ENCODE results near the gene CLCN2.

CLCN2 gene

GRCh38 chr3:184362668-184363546 lies 1.5 kb upstream of the CLCN2 start:
- TF ChIP-seq ZFX (IDR thresholded peaks at IDR 0.05) (peak; percentile 75; the same call in 1 of the 2 replicates), CTCF (conservative IDR thresholded peaks at IDR 0.05) (peak; percentile 85)
- H3K27ac ChIP-seq: peak overlapping the region; percentile 96

GRCh38 chr3:184361932-184362667 lies 695 bp upstream of the CLCN2 start:
- TF ChIP-seq CTCF (conservative IDR thresholded peaks at IDR 0.05) (no peak), ZFX (IDR thresholded peaks at IDR 0.05) (peak; percentile 38; the same call in 1 of the 2 replicates)
- peak overlapping the region; percentile 96 for H3K27ac ChIP-seq

GRCh38 chr3:184360929-184361531 lies 375 bp downstream of the CLCN2 start:
- H3K27ac ChIP-seq: peak overlapping the region; percentile 96
- TF ChIP-seq CTCF (conservative IDR thresholded peaks at IDR 0.05) (no peak), ZFX (IDR thresholded peaks at IDR 0.05) (peak; percentile 55; the same call in 1 of the 2 replicates)

GRCh38 chr3:184360070-184360928 lies 1.1 kb downstream of the CLCN2 start:
- TF ChIP-seq CTCF (conservative IDR thresholded peaks at IDR 0.05) (no peak), ZFX (IDR thresholded peaks at IDR 0.05) (no peak)
- peak overlapping the region; percentile 96 for H3K27ac ChIP-seq

GRCh38 chr3:184359610-184360009 lies 1.8 kb downstream of the CLCN2 start:
- no peak overlapping the region; the same call in 1 of the 2 replicates for H3K27ac ChIP-seq
- TF ChIP-seq CTCF (conservative IDR thresholded peaks at IDR 0.05) (no peak), ZFX (IDR thresholded peaks at IDR 0.05) (no peak)

GRCh38 chr3:184358921-184359350 lies 2.5 kb downstream of the CLCN2 start:
- TF ChIP-seq CTCF (conservative IDR thresholded peaks at IDR 0.05): no peak
- no peak for TF ChIP-seq ZFX (IDR thresholded peaks at IDR 0.05)
- no peak overlapping the region for H3K27ac ChIP-seq
